ENCODE measurements around the gene PEG3.
"Not testable (repeated sequence)": the region's sequence is repeated elsewhere in the genome, so short reads cannot be mapped to it uniquely, and the experiment has no call there.

PEG3 gene

DNA sequence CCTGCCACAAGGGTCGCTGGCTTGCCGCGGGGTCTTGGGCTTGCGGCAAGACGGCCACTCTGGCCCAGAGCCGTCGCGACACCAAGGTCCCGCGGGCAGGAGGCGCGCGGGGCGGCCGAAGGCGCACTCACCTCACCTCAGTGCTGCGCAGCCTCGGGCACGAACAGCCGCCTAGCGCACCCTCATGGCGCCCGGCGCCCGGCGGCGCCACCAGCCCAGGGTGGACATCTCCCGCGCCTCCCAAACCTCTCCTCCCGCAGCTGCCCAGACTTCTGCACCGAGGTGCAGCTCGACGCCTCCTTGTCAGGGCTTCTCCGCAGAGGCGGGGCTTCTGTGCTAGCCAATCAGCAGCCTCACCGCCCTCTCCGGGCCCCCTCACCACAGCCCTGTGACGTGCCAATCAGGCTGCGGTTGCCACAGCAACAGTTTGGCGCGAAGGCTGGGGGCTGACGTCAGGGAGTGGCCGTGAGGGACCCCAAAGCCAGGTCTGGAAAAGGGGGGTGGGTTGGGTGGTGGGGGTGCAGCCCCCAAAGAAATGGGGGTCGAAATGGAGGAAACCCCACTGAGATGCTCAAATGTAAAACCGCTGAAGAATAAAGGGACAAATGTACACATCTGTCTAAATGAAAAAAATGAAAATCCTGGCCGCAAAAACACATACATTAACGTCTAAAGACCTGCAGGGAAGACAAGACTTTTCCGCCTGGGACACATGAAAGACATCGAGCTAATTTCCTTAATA lies at the start of gene PEG3, which contains the start of gene ZIM2:
Gene PEG3 (minus strand): TSS at position 276 of the 742 bp plus-strand sequence. CDS start 16,071 bp downstream, outside the sequence.
Gene ZIM2 (minus strand): TSS at position 276 of the 742 bp plus-strand sequence. CDS start 16,449 bp downstream, outside the sequence.
- DNase-seq: no peak

DNA sequence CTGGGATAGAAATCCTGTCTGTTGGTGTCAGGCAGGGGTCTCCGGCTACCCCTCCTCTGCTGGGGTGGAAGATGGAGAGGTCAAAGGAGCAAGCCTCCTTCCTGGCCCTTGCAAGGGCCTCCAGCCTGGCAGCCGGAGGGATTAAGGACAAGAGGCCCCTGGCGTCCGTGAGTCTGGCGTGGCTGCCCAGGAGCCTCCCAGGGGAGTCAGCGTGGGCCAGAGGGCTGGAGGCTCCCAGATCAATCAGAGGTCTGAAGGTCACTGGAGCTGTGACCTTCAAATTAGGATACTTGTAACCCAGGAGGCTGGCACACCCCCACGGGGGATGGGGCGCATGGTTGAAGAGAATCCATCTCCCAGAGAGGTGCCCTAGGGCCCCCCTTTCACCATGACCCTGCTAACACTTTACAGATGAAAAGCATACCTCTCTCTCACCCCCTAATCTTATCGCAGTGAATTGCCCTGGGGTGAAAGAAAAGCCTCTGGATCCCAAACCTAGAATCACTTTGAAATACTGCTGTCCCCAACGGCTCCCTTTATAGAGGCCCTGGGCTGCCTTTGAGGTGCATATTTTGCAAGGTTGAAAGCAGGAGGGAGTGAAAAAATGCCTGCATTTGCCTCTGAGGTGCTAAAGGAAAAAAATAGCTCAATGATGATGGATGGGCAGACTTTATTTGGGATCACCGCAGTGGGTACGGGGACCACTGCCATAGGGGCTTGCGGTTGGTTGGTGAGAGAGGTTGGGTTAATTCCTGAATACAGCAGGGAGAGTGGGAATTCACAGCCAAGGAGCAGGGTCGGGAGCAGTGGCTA lies 44.9 kb upstream of the PEG3 start:
- DNase-seq: no peak

DNA sequence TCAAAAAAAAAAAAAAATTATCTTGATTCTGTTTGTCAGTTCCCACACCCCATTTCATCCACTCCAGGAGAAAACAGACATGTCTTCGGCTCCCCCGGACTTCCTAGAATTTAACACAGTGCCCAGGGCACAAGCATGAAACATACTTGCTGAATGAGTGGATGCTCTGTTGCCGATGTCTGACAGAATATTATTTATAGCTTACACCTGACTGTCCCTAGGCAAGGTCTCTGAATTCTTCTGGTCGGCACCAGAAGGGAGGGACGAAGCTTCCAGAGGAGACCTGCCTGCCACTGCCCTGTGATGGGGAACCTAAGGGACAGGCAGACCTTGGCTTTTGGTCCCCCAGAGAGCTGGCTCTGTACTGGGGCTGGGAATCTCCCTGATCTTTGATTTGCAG lies 43.9 kb upstream of the PEG3 start:
- DNase-seq: no peak

DNA sequence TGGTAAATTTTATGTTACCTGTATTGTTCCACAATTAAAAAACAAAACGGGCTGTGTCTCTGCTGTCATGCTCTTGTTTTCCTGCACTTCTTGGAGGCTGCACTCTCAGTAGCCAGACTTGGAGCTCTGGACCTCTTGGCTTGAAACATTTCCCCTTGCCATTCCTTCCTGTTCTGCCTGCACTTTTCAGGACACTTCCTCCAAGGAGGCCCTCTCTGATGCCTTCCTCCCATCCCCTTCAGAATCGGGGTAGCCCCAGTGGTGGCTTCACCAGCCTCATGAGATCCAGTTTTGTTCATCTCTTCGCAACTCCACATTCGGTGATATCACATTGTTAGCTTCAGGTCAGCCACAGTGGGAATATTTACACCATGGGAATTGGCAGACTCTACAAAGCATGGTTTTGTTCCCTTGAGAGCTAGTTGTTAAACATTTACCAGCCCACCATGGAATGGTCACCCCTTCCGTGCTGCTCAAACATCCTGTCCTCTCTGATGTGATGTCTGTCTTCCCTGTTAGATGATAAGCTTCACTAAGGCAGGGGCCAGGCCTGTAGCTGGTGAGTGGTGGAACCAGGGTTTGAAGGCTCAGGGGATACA lies 40.2 kb upstream of the PEG3 start:
- no peak for DNase-seq

DNA sequence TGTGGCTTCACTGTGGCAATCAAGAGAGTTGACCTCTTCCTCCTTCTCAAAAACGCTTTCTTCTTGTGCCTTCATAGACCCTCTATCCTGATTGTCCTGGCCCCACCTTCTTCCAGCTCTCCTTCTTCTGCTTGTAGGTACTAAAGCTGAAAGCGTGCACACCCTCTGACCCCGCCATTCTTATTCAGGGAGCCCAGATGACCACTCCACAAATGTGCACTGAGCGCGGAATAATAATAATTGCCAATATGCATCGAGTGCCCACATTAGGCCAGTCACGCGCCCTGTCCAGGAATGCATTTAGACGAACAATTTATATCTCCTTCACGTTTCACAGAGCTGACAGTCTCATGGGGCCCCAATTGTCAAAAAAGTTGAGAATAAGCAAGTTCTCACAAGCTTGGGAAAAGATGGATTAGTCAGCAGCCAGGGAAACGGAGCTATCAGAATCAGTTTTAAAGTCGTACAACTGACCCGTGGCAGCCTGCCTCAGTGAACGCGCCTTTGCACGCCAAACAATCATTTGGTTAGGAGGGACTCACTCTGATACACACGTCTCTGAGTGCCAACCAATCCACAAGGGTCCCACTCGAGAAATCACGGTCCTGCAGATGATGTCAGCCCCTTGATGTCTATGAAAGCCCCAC lies 36.7 kb upstream of the PEG3 start:
- no peak for DNase-seq

DNA sequence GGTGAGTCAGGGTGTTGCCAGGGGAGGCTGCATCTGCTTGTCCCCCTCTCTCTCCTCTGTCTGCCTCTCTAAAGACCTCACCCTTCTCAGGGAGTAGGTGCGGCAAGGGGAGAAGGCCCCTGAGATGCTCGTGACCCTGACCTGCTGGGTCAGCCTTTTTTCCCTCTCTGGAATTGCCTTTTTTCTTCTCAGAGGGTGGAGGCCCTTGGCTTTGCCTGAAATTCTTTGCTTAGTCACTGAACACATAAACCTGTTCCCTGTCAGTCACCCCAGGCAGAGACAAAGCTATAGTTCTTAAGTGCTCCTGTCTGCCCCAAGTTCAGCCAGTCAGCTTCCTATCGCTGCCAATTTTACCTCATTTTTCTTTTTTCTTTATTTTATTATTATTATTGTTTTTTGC lies 35.2 kb upstream of the PEG3 start:
- DNase-seq: no peak

DNA sequence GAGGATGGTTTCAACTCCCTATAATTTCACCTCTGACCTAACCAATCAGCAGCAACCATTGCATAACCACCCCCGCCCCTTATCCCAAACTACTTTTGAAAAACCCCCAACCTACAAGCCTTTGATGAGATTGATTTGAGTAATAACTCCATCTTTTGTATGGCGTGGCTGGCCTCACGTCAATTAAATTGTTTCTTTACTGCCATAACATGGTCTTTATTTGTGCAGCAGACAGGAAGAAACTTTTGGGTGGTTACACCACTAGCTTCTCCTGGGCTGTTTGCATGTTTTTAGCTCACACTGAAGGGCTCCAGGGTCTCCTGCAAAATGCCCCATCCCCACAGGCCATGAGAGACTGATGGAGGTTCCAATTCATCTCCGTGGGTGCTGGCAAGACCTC lies 34.0 kb upstream of the PEG3 start:
- no peak for DNase-seq

DNA sequence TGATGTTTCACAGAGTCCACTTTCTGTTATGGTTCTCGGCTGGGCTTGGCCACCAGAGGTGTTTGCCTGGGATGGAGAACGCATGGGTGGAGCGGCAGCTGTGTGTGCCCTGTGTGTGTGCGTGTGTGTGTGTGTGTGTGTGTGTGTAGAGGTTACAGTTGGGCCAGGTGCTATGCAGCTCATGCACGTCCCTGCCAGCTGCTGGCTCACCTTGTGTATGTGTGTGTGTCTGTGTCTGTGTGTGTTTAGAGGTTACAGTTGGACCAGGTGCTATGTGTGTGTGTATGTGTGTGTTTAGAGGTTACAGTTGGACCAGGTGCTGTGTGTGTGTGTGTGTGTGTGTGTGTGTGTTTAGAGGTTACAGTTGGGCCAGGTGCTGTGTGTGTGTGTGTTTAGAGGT lies 33.0 kb upstream of the PEG3 start:
- DNase-seq: no peak

DNA sequence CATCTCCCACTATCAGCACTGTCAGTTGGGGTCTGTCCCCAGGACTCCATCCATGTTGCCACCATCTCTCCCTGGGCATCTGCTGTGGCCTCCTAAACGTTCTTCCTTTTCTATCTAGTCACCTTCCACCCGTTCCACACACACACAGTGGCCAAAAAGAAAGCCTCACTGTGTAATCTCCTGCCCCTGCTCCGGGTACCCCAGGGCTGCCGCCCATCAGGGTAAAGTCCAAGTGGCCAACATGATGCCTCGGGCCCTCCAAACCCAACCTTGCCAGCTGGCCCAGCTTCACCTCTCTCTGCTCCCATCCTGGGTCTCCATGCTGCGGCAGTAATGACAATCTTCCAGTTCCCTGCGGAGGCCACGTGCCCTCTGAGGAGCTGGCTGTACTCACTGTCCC lies 29.4 kb upstream of the PEG3 start:
- DNase-seq: no peak

DNA sequence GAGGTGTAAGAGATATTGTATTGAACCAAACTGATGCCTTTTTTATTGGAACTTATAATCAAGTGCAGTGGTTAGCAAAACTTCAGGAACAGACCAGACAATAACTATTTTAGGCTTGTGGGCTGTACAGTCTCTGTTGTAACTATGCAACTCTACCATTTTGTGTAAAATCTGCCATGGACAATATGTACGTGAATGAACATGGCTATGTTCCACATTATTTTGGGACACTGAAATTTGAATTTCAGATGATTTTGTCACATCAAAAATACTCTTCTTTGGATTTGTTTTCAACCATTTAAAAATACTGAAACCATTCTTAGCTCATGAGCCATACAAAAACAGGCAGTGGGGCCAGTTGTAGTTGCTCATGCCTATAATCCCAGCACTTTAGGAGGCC lies 27.9 kb upstream of the PEG3 start:
- DNase-seq: no peak

DNA sequence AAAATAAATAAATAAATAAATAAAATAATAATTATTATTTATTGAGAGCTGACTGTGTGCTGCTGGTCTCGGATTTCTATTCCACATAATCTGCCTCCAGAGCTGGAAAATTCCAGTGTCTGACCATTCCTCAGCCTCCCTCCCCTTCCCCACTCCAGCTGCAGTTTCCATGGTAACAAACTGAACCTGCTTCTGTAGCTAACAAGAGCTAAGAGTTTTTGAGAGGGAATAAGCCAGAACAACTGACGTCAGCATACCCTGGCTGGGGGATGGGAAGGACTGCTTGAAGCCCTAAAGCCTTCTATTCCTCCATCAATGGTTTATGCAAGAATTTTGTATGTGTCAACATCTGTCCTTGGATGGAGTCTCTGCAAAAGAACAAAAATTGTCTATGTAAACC lies 26.0 kb upstream of the PEG3 start:
- no peak for DNase-seq

DNA sequence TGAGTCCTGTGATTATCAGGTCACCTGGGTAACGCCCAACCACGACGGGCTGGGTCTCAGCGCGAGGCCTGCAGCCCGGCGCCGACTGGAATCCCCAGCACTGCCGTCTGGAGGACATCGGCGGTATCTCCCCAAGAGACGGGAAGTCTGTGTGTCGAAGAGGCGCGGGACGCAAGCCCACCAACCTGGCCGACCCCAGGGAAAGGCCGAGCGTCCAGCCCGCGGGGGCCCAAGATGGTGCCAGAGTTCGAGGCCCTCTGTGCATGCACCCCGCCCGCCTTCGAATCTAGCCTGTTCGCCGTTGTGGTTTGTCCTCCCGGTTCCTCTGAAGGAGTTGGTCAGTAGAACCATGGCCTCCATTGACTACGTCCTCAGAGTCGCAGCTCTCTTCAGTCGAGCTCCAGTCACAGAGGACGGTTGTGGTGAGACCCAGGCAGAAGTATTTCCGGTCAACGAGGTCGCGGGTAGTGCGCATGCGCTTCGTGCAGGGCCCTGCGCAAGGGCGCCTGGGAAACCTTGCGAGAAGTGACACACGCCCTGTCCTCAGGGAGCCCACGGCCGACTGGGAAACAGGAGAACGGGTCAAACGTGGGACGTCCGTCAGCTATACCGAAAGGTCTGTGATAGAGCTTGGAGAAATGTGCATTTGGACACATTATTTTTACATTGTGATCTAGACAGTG lies 24.1 kb upstream of the PEG3 start:
- no peak for DNase-seq

DNA sequence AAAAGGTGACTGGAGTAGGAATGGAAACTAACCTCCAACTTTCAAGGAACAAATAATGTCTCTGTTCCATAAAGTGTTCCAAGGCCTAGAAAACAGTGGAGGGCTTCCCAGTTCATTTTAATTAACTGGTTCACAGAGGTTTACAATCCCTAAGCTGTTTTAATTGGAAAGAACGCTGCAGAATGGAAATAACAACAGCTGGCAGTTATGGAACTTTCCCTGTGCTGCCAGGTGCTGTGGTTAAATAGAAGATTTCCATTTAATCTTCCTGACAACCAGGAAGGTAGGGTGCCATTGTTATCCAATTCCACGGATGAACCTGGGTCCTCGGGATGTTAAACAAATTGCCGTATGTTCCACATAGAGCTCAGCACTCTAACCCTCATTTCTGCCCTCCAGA lies 22.2 kb upstream of the PEG3 start:
- no peak for DNase-seq

DNA sequence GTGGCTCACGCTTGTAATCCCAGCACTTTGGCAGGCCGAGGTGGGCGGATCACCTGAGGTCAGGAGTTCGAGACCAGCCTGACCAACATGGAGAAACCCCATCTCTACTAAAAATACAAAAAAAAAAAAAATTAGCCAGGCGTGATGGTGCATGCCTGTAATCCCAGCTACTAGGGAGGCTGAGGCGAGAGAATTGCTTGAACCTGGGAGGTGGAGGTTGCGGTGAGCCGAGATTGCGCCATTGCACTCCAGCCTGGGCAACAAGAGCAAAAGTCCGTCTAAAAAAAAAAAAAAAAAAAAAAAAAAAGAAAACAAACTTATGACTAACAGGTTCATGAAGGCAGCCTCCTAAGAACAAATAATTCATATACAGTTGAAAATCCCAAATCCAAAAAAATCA lies 19.9 kb upstream of the PEG3 start:
- DNase-seq: not testable (repeated sequence)

DNA sequence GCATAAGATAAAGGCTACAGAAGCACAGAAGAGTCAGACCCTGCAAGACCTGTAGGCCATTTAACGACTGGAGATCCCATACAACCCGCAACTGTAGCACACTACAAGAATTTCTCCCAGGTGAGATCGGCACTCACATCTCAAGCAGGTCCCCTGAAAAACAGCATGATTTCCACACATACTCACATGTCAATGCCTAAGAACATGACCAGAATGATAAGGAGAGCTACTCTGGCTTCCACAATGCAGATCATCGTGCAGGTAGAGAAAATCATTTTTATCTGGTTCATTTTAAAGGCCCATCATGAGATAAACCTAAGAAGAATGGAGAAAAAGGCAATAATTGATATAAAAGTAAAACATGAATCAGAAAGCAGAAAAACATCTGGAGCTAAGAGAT lies 17.5 kb upstream of the PEG3 start:
- DNase-seq: no peak

DNA sequence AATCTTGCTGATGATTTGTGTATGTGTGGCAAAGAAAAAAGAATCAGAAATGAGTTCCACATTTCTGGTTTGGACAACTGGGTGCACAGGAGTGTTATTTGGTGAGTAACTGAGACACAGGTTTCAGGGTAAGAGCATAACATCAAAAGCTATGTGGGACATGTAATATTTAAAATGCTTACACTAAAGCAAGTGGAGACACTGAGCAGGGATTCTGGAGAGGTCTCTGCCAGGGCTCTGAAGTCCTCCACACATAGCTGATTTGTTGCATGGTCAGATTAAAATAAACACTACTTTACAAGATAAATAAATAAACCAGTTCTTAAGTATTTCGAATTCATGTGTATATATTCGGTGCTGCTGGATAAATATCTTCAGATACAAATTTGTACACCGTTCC lies 16.3 kb upstream of the PEG3 start:
- DNase-seq: no peak

DNA sequence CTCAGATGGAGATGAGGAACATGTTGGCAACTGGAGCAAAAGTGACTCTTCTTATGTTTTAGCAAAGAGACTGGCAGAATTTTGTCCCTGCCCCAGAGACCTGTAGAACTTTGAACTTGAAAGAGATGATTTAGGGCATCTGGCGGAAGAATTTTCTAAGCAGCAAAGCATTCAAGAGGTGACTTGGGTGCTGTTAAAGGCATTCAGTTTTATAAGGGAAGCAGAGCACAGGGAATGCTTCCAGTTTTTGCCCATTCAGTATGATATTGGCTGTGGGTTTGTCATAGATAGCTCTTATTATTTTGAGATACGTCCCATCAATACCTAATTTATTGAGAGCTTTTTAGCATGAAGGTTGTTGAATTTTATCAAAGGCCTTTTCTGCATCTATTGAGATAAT lies 11.8 kb upstream of the PEG3 start:
- not testable (repeated sequence) for DNase-seq

DNA sequence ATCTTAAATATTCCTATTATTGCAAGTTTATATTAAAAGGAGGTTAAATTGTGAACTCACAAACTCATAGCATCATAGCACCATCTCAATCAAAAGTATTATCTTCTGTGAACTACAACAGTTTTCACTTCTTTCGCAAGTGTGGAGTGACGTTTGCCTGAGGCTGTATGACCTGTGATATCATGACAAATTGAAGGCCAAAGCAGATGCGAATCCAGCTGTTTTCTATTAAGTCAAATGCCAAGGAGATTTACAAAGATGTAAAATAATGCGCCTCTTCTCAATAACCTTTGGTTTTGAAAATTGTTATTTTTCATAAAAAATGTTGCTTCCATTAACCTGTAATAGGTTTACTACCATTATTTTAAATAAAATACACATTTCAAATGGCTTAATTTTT lies 7.6 kb upstream of the PEG3 start:
- no peak for DNase-seq

DNA sequence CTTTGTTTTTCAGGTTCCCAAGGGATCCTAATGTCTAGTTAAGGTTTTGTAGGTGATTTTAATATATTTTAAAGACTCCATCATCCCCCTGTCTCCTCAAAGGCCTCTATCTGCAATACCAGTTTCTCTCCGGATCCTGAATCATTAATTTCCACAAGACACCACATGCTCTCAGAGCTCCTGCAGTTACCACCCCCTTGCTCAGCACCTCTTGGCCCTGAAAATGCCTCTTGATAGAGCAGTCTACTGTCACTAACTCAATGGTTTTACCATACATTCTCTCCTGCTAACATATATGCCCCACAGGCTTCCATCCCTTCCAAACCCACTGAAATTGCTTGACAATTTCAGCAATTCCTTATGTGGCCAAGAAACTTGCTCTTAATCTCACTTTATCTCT lies 1.9 kb upstream of the PEG3 start:
- no peak for DNase-seq

DNA sequence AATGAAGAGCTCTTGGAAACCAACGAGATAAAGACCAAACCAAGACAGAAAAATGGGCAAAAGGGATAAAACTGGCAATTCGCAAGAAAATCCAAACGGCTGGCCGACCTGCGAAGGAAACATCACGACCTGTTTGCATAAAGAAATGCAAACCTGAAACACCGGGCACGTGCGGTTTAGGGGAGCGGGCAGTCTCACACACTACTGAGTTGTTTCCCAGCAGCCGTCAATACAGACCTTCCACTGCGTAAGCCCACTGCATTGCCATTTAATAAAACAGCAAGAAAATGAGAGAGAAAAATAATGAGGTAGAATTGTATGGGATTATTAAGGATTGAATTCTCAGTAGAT lies 642 bp upstream of the PEG3 start:
- DNase-seq: no peak

DNA sequence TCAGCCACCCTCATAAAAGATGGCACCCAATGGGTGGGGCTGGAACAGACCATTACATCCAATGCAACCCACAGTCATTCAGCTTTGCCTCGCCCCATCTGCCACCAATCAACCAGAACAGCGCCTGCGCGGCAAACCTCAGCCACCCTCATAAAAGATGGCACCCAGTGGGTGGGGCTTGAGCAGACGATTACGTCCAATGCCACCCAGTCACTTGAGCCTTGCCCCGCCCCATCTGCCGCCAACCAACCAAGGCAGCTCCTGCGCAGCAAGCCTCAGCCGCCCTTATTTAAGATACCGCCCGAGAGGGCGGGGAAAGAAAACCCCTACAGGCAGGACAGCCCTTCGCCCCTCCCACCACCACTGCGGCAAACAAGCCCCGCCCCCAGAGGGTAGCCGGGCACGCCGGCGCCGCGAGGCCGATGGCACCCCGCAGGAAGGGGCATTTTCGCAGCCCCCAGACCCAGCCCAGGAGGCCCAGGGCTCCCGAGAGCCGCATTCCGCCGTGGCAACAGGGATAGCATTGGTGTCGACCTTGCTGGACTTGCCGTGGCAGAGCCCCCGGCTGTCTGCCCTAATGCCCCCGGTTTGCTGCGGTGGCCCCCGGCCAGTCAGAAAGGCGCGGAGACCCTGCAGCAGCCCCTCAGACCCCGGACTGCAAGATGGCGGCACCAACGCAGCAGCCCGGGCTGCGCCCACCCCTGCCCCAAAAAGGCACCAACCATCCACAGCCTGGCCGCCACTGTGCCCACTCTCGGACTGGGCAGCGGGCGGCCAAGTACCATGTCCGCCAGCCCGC lies 675 bp downstream of the PEG3 start:
- DNase-seq: no peak

All from activated CD4-positive, alpha-beta T cell treated with anti-CD3 and anti-CD28 coated beads for 1 hour (primary cell).